Measurements from ENCODE around the gene ZXDC.

The ZXDC gene

GRCh38 chr3:126475413-126476114 is at the start of gene ZXDC:
Gene ZXDC, minus strand, starts transcription at chr3:126475891. Its CDS starts 26 bp downstream, at chr3:126475865.
- TF ChIP-seq CTCF (IDR thresholded peaks at IDR 0.05) (peak; percentile 78), ZFX (IDR thresholded peaks at IDR 0.05; ENCODE audit: borderline replicate concordance) (no peak)
- peak within 1 kb of the TSS; percentile 97 for H3K27ac ChIP-seq

- TF ChIP-seq CTCF (IDR thresholded peaks at IDR 0.05) = no peak
- TF ChIP-seq ZFX (IDR thresholded peaks at IDR 0.05; ENCODE audit: borderline replicate concordance) = no peak
- H3K27ac ChIP-seq = no peak overlapping the region
Measured at GRCh38 chr3:126525091-126525852, 49.6 kb upstream of the ZXDC start.

- no peak overlapping the region for H3K27ac ChIP-seq
- TF ChIP-seq ZFX (IDR thresholded peaks at IDR 0.05; ENCODE audit: borderline replicate concordance) = no peak
- TF ChIP-seq CTCF (IDR thresholded peaks at IDR 0.05) = peak; percentile 16; the same call in 1 of the 2 replicates
Measured at GRCh38 chr3:126524429-126524988, 48.8 kb upstream of the ZXDC start.

GRCh38 chr3:126523745-126524428 is 48.2 kb upstream of the ZXDC start, which contains the start of gene CHST13:
Gene CHST13, plus strand, starts transcription at chr3:126524155. Its CDS starts 178 bp downstream, at chr3:126524333.
- TF ChIP-seq ZFX (IDR thresholded peaks at IDR 0.05; ENCODE audit: borderline replicate concordance) (no peak), CTCF (IDR thresholded peaks at IDR 0.05) (peak; percentile 38)
- H3K27ac ChIP-seq = no peak within 1 kb of the TSS

GRCh38 chr3:126522363-126522788 is 46.7 kb upstream of the ZXDC start:
- TF ChIP-seq CTCF (IDR thresholded peaks at IDR 0.05) = peak; percentile 93
- TF ChIP-seq ZFX (IDR thresholded peaks at IDR 0.05; ENCODE audit: borderline replicate concordance) = no peak
- H3K27ac ChIP-seq = no peak overlapping the region

GRCh38 chr3:126521122-126521891 is 45.6 kb upstream of the ZXDC start:
- no peak for TF ChIP-seq CTCF (IDR thresholded peaks at IDR 0.05)
- TF ChIP-seq ZFX (IDR thresholded peaks at IDR 0.05; ENCODE audit: borderline replicate concordance) = no peak
- no peak overlapping the region for H3K27ac ChIP-seq

Measured in 22Rv1 (cell line).